Upper lobe of left lung (tissue), 4 donors: ENCODE data around the gene ACTG1.

Experiments
- CTCF ChIP-seq, 6 experiments: fragments of 450-650 bp in 4 of 6; fragments of 200-600 bp in 2 of 6; sonication (generic) in 2 of 6; IDR thresholded peaks; one replicate each; pipeline ENCODE4 v1.5.1; 2016 to 2019; ENCODE audit warnings: antibody characterized with exemption in 6 of 6
- EP300 ChIP-seq, 4 donors: sonication (generic); formaldehyde crosslinking; IDR thresholded peaks; one replicate each; pipeline ENCODE4 v1.5.1; 2017; ENCODE audit warnings: antibody characterized with exemption in 4 of 4, control low read depth in 2 of 4
- POLR2A ChIP-seq, 4 donors: fragments of 450-650 bp; IDR thresholded peaks; one replicate each; pipeline ENCODE4 v1.5.1; 2016 to 2017; ENCODE audit warnings: antibody characterized with exemption in 4 of 4, mild to moderate bottlenecking in 2 of 4
- POLR2AphosphoS5 ChIP-seq, 2 donors: sonication (generic); formaldehyde crosslinking; IDR thresholded peaks; one replicate each; pipeline ENCODE4 v1.5.1; 2017; ENCODE audit warnings: antibody characterized with exemption in 2 of 2

- TF ChIP-seq CTCF (IDR thresholded peaks at IDR 0.05) (no peak), POLR2A (IDR thresholded peaks at IDR 0.05) (no peak), EP300 (IDR thresholded peaks at IDR 0.05) (no peak), POLR2AphosphoS5 (IDR thresholded peaks at IDR 0.05) (no peak)
Measured at GRCh38 chr17:81470270-81470943, 42.2 kb downstream of the ACTG1 start.
